NCI-H774 (cell line): Measurements from ENCODE around the gene KIF5C.

ENCODE experiments used
- DNase-seq: peaks from one replicate; lab custom pipeline; 2025; lab: John Stamatoyannopoulos, UW

KIF5C gene

DNA sequence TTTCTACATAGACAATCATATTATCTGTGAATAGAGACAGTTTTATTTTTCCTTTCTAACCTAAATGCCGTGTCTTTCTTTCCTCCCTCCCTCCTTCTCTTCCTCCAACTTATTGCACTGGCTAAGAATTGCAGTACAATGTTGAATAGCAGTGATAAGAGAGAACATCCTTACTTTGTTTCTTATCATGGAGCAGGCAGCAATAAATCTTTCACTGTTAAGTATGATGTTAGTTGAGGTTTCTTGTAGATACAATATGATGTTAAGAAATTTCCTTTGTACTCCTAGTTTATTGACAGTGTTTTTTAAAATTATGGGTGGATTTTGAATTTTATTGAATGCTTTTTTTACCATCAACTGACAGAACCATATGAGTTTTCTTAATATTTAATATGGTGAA, 169.5 kb downstream of the KIF5C start:
- no peak for DNase-seq

- no peak for DNase-seq
Observed at GRCh38 chr2:149047118-149047517, 172.1 kb downstream of the KIF5C start.

DNA sequence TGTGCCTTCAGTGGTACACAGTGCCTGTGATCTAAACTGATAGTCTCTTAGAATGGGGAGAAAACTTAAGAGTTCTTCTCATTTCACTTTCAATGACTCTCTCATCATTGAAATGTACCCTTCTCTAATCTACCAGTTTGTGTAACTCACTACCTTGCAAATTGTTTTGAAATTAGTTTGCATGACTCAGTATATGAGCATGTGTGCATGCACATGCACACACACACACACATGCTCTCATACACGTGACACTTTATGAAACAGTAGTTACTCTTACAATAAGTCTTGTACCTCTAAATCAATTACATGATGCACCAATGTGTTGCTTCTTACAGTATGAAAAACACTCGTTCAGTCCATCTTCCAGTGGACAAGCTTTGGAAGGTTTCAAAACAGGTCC, 174.1 kb downstream of the KIF5C start:
- DNase-seq: no peak

- DNase-seq: no peak
Observed at GRCh38 chr2:149050188-149050587, 175.2 kb downstream of the KIF5C start.

DNA sequence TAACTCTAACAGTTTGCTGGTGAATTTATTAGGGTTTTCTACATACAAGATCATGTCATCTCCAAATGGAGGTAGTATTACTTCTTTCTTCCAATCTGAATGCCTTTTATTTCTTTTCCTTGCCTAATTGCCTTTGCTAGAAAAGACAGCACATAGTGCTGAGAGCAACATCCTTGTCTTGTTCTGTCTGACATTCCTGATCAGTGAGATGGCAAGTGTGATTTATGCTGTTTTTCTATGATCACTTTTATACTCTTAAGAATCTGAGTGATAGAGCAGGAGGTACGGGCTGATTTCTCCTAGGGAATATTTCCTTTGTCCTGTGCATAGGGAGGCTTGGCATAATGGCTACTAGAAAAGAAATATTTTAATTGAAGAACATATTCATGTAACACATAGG, 180.7 kb downstream of the KIF5C start:
- DNase-seq: no peak

GRCh38 chr2:149056541-149057255, 181.7 kb downstream of the KIF5C start:
- DNase-seq: no peak

- DNase-seq: no peak
Observed at GRCh38 chr2:149057401-149057800, 182.4 kb downstream of the KIF5C start.

DNA sequence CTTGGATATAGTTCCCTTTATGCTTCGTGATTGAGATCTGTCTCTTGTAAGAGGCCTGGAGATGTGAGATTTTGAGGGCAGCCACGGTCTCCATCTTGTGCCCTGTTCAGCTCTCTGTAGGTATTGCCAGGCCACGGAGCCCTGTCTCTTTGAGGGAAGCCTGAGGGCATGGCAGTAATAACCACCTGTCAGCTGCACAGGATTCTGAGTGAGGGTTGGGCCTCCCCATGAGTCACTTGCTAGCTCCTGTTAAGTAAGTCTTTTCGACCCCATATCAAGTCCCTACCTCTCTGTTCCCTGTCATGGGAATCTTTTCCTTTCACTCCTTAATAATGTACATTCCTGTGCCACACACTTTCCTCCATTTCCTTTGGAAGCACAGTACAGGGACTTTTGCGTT, 183.9 kb downstream of the KIF5C start:
- no peak for DNase-seq

DNA sequence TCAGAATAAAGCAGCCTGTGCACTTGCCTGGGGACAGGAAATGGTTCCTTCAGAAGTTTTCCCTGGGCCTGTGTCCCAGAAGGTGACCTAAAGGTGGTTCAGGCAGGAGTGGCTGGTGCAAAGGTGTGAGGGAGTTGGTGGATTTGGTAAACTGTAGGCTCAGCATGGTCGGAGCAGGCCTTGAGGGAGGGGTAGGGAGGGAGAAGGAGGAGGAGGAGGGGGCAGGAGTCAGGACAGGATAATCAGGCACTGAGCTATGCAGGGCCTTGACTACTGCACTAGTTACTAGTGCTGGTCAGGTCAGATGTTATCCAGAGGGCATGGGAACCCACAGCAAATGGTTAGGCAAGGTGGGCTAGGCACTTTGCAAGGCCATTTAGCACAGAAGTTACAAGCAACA, 184.8 kb downstream of the KIF5C start:
- DNase-seq: no peak

DNA sequence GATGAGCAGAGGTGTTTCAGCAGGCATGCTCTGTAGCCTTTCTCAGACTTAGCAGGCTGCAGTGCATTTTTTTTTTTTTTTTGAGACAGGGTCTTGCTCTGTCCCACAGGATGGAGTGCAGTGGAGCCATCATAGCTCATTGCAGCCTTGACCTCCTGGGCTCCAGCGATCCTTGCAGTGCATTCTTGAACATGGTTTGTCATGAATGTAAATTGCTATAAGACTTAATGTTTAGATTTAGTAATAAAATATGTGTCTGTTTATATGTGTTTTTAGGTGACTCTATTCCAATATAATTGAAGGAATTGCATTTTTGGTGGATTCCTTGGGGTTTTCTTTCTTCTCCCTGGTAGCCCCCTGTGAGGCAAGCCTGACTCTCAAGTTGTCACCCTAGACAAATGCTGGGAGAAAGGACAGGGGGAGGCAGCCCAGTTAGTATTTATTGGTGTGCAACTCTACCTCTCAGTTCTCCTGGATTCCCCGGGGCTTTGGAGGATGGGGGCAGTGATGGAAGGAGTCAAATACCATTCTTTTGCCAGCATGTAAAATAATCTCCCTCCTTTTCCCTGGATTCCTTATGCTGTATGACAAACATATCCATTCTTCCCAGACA, 186.2 kb downstream of the KIF5C start:
- no peak for DNase-seq

- DNase-seq: no peak
Observed at GRCh38 chr2:149062531-149062930, 187.5 kb downstream of the KIF5C start.

GRCh38 chr2:149063177-149063576, 188.2 kb downstream of the KIF5C start:
- DNase-seq: no peak

GRCh38 chr2:149064365-149064841, 189.4 kb downstream of the KIF5C start:
- DNase-seq: no peak

DNA sequence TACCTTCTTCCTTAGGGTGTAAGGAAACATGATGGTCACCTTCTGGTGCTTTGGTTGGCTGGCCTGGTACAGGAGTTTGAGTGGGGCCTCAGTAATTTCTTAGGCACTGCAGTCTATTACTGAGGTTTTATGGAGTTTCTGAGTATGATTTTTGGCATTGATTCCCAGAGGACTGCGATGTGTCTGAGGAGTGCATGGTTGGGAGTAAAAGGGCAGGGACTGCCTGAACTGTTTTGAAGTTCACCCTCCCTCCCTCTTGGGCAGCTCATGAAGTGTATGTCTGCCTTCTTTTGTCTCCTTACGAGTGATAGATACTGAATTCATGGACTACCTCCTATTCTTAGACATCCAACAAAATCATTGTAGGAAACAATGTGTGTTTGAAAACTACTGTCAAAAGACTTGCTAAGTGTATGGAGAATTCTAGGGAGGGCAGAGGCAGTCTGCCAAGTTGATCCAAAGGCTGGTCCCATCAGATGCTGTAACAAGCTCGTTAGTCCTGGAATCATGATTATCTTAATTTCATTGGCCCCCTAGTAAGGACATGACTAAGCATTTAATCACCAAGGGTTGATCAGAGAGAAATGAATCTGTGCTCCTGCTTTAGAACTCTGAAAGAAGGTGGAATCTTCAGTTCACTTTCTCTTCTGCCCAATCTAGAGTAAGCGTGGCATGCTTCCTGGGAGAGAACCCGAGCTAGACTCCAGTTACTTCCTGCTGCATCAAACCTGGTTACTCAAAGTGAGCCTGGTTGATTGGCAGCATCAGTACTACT, 190.0 kb downstream of the KIF5C start:
- no peak for DNase-seq

DNA sequence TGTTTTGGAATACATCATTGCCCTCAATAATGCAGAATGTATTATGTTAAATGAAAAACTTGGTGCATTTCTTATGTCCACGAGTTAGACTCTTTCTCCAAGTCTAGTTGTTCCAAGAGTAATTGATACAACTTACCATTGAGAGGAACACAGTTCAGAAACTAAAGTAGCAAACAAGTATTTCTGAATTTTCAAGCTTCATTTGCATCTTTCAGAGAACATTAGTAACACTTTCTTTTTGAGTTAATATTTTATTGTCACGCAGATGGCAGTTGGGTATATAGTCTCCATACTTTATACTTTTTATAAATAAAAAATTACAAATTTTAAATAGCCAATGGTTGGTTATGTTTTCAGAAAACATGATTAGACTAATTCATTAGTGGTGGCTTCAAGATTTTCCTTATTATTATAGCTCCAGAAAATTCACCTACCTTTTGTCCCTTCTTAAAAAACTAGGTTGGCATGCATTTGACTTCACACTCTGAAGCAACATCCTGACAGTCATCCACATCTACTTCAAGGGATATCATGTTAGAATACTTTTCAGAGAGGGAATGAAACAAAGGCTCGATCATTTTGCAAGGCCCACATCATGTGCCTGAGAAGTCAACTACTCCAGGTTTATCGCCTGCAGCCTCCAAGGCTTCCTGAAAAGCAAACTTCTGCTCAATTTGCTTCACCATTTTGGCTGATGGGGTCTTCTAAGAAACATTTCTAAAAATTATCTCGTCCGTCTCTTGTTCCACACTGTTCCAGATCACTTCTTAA, 193.4 kb downstream of the KIF5C start:
- no peak for DNase-seq

GRCh38 chr2:149068996-149069888, 194.2 kb downstream of the KIF5C start:
- DNase-seq: no peak

- DNase-seq: no peak
Observed at GRCh38 chr2:149070681-149071320, 195.8 kb downstream of the KIF5C start.

GRCh38 chr2:149075105-149075504, 200.1 kb downstream of the KIF5C start:
- DNase-seq: no peak

DNA sequence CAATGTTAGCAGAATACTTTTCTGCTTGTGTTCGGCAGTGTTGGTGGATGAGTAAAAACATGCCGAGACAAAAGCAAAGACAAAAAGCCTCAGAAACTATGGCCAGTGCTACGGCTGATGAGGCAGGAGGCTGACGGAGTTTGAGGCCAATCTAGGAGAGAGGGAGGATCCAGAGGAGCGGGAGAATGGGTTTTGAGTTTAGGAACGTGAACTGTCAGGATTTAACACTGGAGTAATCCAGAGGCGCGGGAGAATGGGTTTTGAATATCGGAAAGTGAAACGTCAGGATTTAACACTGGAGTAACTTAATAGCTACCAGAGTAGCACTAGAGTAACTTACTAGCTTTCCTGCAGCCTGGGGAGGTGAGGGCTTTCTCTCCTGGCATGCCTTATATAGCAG, 200.8 kb downstream of the KIF5C start:
- no peak for DNase-seq
